HL-60 (cell line): Measurements from ENCODE around the gene NACC2.

Source experiments
- DNase-seq, 2 experiments: peaks; one replicate each; pipeline ENCODE4 v3.0.0-alpha.2; 2010 to 2020; ENCODE audit warnings: low read depth in 1 of 2, low spot score in 1 of 2
- H3K27ac ChIP-seq: fragments of 250-450 bp; sonication (Bioruptor Pico); replicated peaks from 2 replicates; pipeline ENCODE4 v1.5.1; 2020; ENCODE audit warnings: mild to moderate bottlenecking, moderate library complexity
- H3K27me3 ChIP-seq: fragments of 250-450 bp; sonication (Bioruptor Pico); 2 replicates; pipeline ENCODE4 v1.5.1; 2021; ENCODE audit warnings: mild to moderate bottlenecking, moderate library complexity; ENCODE audit not compliant: insufficient read depth, poor library complexity, severe bottlenecking
- H3K4me3 ChIP-seq: replicated peaks from 2 replicates; pipeline ENCODE4 v1.5.1; 2011; ENCODE audit warnings: mild to moderate bottlenecking, control low read depth, low read length; ENCODE audit not compliant: insufficient read depth
- GABPA ChIP-seq: IDR thresholded peaks from 2 replicates; pipeline ENCODE4 v1.6.1; 2012; ENCODE audit warnings: low read depth
- POLR2AphosphoS5 ChIP-seq: IDR thresholded peaks from 2 replicates; pipeline ENCODE4 v1.6.1; 2012; ENCODE audit warnings: low read depth
- REST ChIP-seq: IDR thresholded peaks from 2 replicates; pipeline ENCODE4 v1.6.1; 2012; ENCODE audit warnings: low read depth; ENCODE audit not compliant: insufficient replicate concordance
- SPI1 ChIP-seq: IDR thresholded peaks from 2 replicates; pipeline ENCODE4 v1.6.1; 2012; ENCODE audit warnings: low read depth, mild to moderate bottlenecking, borderline replicate concordance
- TF ChIP-seq, protein P1 (sequence below): IDR thresholded peaks from one replicate; pipeline ENCODE4 v1.5.1; 2011; ENCODE audit warnings: low read length, control low read depth, inconsistent platforms; ENCODE audit not compliant: insufficient read depth

The NACC2 gene

DNA sequence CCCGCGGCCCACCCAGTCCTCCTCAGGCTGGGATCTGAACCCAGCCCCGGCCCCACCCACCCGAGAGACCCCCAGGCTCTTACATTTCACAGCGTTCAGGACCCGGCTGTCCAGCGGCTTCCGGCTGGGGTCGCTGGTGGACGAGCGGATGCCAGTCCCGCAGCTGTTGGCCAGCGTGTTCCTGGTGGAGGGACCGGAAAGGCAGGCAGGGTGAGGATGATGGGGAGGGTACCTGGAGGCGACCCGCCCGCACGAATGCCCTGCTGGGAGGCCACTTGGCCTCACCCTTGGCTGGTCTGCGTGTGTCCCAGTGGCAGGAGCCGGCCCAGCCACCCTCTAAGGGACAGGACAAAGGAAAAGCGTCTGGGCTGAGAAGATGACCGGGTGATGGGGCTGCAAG lies 82.0 kb downstream of the NACC2 start:
- Histone ChIP-seq H3K27me3 (no peaks in the 10 kb centered on the region), H3K27ac (no peak overlapping the region), H3K4me3 (no peak overlapping the region)
- no peak for TF ChIP-seq POLR2AphosphoS5
- TF ChIP-seq, protein P1, sequence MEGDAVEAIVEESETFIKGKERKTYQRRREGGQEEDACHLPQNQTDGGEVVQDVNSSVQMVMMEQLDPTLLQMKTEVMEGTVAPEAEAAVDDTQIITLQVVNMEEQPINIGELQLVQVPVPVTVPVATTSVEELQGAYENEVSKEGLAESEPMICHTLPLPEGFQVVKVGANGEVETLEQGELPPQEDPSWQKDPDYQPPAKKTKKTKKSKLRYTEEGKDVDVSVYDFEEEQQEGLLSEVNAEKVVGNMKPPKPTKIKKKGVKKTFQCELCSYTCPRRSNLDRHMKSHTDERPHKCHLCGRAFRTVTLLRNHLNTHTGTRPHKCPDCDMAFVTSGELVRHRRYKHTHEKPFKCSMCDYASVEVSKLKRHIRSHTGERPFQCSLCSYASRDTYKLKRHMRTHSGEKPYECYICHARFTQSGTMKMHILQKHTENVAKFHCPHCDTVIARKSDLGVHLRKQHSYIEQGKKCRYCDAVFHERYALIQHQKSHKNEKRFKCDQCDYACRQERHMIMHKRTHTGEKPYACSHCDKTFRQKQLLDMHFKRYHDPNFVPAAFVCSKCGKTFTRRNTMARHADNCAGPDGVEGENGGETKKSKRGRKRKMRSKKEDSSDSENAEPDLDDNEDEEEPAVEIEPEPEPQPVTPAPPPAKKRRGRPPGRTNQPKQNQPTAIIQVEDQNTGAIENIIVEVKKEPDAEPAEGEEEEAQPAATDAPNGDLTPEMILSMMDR = no peak
- TF ChIP-seq REST = no peak
- TF ChIP-seq SPI1 = no peak
- TF ChIP-seq GABPA = no peak
- DNase-seq = no peak

GRCh38 chr9:136012651-136013050 lies 82.4 kb downstream of the NACC2 start:
- no peak for DNase-seq
- no peak for TF ChIP-seq POLR2AphosphoS5
- TF ChIP-seq GABPA = no peak
- TF ChIP-seq, protein P1 = no peak
- no peak for TF ChIP-seq SPI1
- TF ChIP-seq REST = no peak
- H3K27me3 ChIP-seq = no peaks in the 10 kb centered on the region
- no peak overlapping the region for H3K4me3 ChIP-seq
- no peak overlapping the region for H3K27ac ChIP-seq

DNA sequence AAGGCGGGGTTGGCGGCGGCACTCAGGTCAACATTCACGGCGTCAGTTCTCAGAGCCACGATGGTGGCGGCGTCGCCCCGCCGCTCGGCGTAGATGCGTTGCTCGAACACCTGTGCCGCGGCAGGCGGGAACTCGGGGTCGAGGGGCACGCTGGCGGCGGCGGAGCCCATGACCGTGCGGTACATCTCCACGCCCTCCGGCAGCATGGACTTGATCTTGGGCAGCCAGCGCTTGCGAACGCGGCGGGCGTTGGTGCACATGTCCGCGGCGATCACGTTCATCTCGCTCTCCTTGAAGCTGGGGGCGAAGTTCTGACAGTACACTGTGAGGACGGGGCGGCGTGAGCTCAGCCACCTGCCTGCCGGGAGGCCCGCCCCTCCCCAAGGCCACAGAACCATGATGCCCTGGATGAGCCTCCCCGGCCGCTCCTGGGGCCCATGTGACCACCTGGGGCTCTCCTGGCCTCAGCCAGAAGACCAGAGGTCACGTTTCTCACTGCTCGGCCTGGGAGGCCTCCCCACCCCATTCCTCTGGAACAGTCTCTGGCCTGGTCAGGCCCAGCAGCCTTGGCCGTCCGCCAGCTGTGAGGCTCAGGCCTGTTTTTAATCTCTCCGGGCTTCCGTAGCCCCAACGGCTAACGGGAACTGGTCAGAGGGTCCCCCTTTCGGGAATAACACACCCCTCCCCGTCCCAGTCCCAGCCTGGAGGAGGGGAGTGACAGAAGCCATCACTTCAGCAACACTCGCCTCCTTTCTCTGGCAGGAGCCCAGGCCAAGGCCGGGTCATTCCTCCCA lies 83.2 kb downstream of the NACC2 start:
- no peak overlapping the region for H3K4me3 ChIP-seq
- no peak for TF ChIP-seq SPI1
- TF ChIP-seq, protein P1 = no peak
- TF ChIP-seq REST = no peak
- TF ChIP-seq GABPA = no peak
- no peak for TF ChIP-seq POLR2AphosphoS5
- DNase-seq = no peak
- H3K27me3 ChIP-seq = no peaks in the 10 kb centered on the region
- H3K27ac ChIP-seq = no peak overlapping the region
